Activated CD4-positive, alpha-beta T cell treated with anti-CD3 and anti-CD28 coated beads, Interleukin-2, amount 10 ng/mL, durations not matched to agents 7 days and 5 days (primary cell): ENCODE measurements around the gene AVPI1. TPM values are rescaled to one million over a fixed set of nuclear protein-coding genes. Genes with fewer than 3 reads are reported as not detected.
"Not testable (repeated sequence)": the region's sequence is repeated elsewhere in the genome, so short reads cannot be mapped to it uniquely, and the experiment has no call there.

Experiments
- CTCF ChIA-PET: fragments of 350-600 bp; sonication (Branson Sonifier 250); formaldehyde crosslinking; loops from one replicate; lab custom pipeline; 2021; ENCODE audit warnings: antibody characterized with exemption; lab: Charles Lee
- POLR2A ChIA-PET: fragments of 350-600 bp; sonication (Branson Sonifier 250); formaldehyde crosslinking; loops from one replicate; lab custom pipeline; 2021; ENCODE audit warnings: antibody characterized with exemption; lab: Charles Lee
- DNase-seq: peaks from one replicate; pipeline ENCODE4 v3.0.0-alpha.2; 2020
- H3K27ac Mint-ChIP-seq: one replicate; pipeline ENCODE4 v1.8.0; 2021; ENCODE audit warnings: mild to moderate bottlenecking, moderate library complexity, mixed read lengths
- H3K27me3 Mint-ChIP-seq: one replicate; pipeline ENCODE4 v1.8.0; 2021; ENCODE audit warnings: mixed read lengths
- H3K36me3 Mint-ChIP-seq: one replicate; pipeline ENCODE4 v1.8.0; 2021; ENCODE audit warnings: low read depth, mixed read lengths
- H3K4me1 Mint-ChIP-seq: one replicate; pipeline ENCODE4 v1.8.0; 2021; ENCODE audit warnings: mixed read lengths
- H3K4me3 Mint-ChIP-seq: one replicate; pipeline ENCODE4 v1.8.0; 2021; ENCODE audit warnings: mild to moderate bottlenecking, moderate library complexity, mixed read lengths
- H3K9me3 Mint-ChIP-seq: one replicate; pipeline ENCODE4 v1.8.0; 2021; ENCODE audit warnings: mixed read lengths
- total RNA-seq, 2 experiments: library from RNA; stranded (reverse); gene quantifications; one replicate each; pipeline ENCODE4 v1.2.3, GENCODE V29; 2021

The AVPI1 gene
- total RNA-seq, 2 experiments from 2014 or later = 0.58 to 0.94 TPM

GRCh38 chr10:97708167-97708566, 21.1 kb upstream of the AVPI1 start:
- H3K36me3 Mint-ChIP-seq = no peaks in the 10 kb centered on the region
- H3K27ac Mint-ChIP-seq = no peak overlapping the region
- peaks cover 26% of the 10 kb centered on the region for H3K27me3 Mint-ChIP-seq
- DNase-seq = no peak
- no peak overlapping the region for H3K4me3 Mint-ChIP-seq
- peaks cover 5% of the 10 kb centered on the region for H3K4me1 Mint-ChIP-seq
- ChIA-PET CTCF (interaction anchor here (0.6 to 1.9 kb wide), 5 partner anchors 11 to 22 kb away, joined by 3 to 9 read pairs (median 5); partner anchors contain the start of gene AVPI1), POLR2A (no interaction called here)
- no peaks in the 10 kb centered on the region for H3K9me3 Mint-ChIP-seq

GRCh38 chr10:97707134-97707861, 20.3 kb upstream of the AVPI1 start:
- ChIA-PET CTCF (interaction anchor here (1.4 to 1.9 kb wide), 3 partner anchors 17 to 29 kb away, joined by 3 to 5 read pairs (median 4); partner anchors contain the start of gene ZFYVE27), POLR2A (no interaction called here)
- no peak overlapping the region for H3K27ac Mint-ChIP-seq
- H3K27me3 Mint-ChIP-seq = peaks cover 24% of the 10 kb centered on the region
- H3K4me3 Mint-ChIP-seq = no peak overlapping the region
- DNase-seq = no peak
- no peaks in the 10 kb centered on the region for H3K4me1 Mint-ChIP-seq
- no peaks in the 10 kb centered on the region for H3K36me3 Mint-ChIP-seq
- no peaks in the 10 kb centered on the region for H3K9me3 Mint-ChIP-seq

- no peaks in the 10 kb centered on the region for H3K9me3 Mint-ChIP-seq
- no peaks in the 10 kb centered on the region for H3K4me1 Mint-ChIP-seq
- DNase-seq = no peak
- ChIA-PET POLR2A (no interaction called here), CTCF (interaction anchor here (0.5 to 4.3 kb wide), 3 partner anchors 9 to 300 kb away, joined by 3 to 18 read pairs (median 3); partner anchors contain the start of gene MARVELD1)
- H3K27ac Mint-ChIP-seq = peak overlapping the region; percentile 57
- H3K27me3 Mint-ChIP-seq = peaks cover 20% of the 10 kb centered on the region
- no peaks in the 10 kb centered on the region for H3K36me3 Mint-ChIP-seq
- H3K4me3 Mint-ChIP-seq = no peak overlapping the region
Measured at GRCh38 chr10:97705006-97705670, 18.1 kb upstream of the AVPI1 start.

GRCh38 chr10:97704341-97704740, 17.3 kb upstream of the AVPI1 start:
- peaks cover 17% of the 10 kb centered on the region for H3K27me3 Mint-ChIP-seq
- no peak for DNase-seq
- H3K27ac Mint-ChIP-seq = no peak overlapping the region
- POLR2A ChIA-PET = no interaction called here
- no peaks in the 10 kb centered on the region for H3K36me3 Mint-ChIP-seq
- H3K9me3 Mint-ChIP-seq = no peaks in the 10 kb centered on the region
- CTCF ChIA-PET = interaction anchor here (1.6 to 4.3 kb wide), 3 partner anchors 10 to 165 kb away, joined by 3 to 29 read pairs (median 18); partner anchors contain the start of genes AVPI1 and MARVELD1
- H3K4me1 Mint-ChIP-seq = no peaks in the 10 kb centered on the region
- no peak overlapping the region for H3K4me3 Mint-ChIP-seq

GRCh38 chr10:97703398-97704067, 16.5 kb upstream of the AVPI1 start:
- Mint-ChIP-seq H3K4me3 (no peak overlapping the region), H3K4me1 (no peaks in the 10 kb centered on the region), H3K9me3 (no peaks in the 10 kb centered on the region), H3K27ac (no peak overlapping the region), H3K36me3 (no peaks in the 10 kb centered on the region), H3K27me3 (peaks cover 15% of the 10 kb centered on the region)
- DNase-seq = no peak
- ChIA-PET CTCF (interaction anchor here (1.0 to 4.3 kb wide), 5 partner anchors 11 to 166 kb away, joined by 3 to 29 read pairs (median 6); partner anchors contain the start of genes AVPI1, MARVELD1 and ZFYVE27), POLR2A (no interaction called here)

- Mint-ChIP-seq H3K27ac (no peak overlapping the region), H3K4me3 (no peak overlapping the region), H3K9me3 (no peaks in the 10 kb centered on the region), H3K36me3 (no peaks in the 10 kb centered on the region), H3K27me3 (peaks cover 10% of the 10 kb centered on the region), H3K4me1 (no peaks in the 10 kb centered on the region)
- DNase-seq = peak; percentile 73
- CTCF ChIA-PET = interaction anchor here (0.5 to 4.3 kb wide), 23 partner anchors 9 to 344 kb away, joined by 3 to 29 read pairs (median 4); partner anchors contain the start of genes AVPI1, MARVELD1 and ZFYVE27
- POLR2A ChIA-PET = no interaction called here
Measured at GRCh38 chr10:97701438-97702069, 14.5 kb upstream of the AVPI1 start.

GRCh38 chr10:97698072-97698655, 11.1 kb upstream of the AVPI1 start:
- H3K36me3 Mint-ChIP-seq, H3K27me3 Mint-ChIP-seq, DNase-seq, H3K4me3 Mint-ChIP-seq, POLR2A ChIA-PET, H3K4me1 Mint-ChIP-seq, H3K27ac Mint-ChIP-seq, H3K9me3 Mint-ChIP-seq: not testable (repeated sequence)
- CTCF ChIA-PET = interaction anchor here (1.0 to 1.8 kb wide), 2 partner anchors 11 to 37 kb away, joined by 5 to 6 read pairs; no protein-coding TSS in a partner anchor

- H3K36me3 Mint-ChIP-seq = no peaks in the 10 kb centered on the region
Measured at GRCh38 chr10:97690133-97690532, 3.1 kb upstream of the AVPI1 start.

GRCh38 chr10:97689559-97690020, 2.5 kb upstream of the AVPI1 start:
- CTCF ChIA-PET = interaction anchor here (1.1 kb wide), 1 partner anchor 19 kb away, joined by 3 read pairs; no protein-coding TSS in a partner anchor
- no peak overlapping the region for H3K27ac Mint-ChIP-seq
- H3K4me1 Mint-ChIP-seq = peaks cover 13% of the 10 kb centered on the region

More at GRCh38 chr10:97690133-97690532, 3.1 kb upstream of the AVPI1 start:
- Mint-ChIP-seq H3K27me3 (no peaks in the 10 kb centered on the region), H3K4me1 (peaks cover 13% of the 10 kb centered on the region), H3K4me3 (no peak overlapping the region), H3K9me3 (no peaks in the 10 kb centered on the region), H3K27ac (no peak overlapping the region)
- DNase-seq = no peak
- ChIA-PET CTCF (interaction anchor here (0.6 to 1.1 kb wide), 2 partner anchors 18 to 19 kb away, joined by 3 read pairs; no protein-coding TSS in a partner anchor), POLR2A (no interaction called here)

GRCh38 chr10:97687785-97688781, 1.0 kb upstream of the AVPI1 start:
- no peaks in the 10 kb centered on the region for H3K36me3 Mint-ChIP-seq
- POLR2A ChIA-PET = no interaction called here
- peak overlapping the region; percentile 38 for H3K27ac Mint-ChIP-seq
- peak overlapping the region; percentile 76 for H3K4me3 Mint-ChIP-seq
- H3K4me1 Mint-ChIP-seq = peaks cover 13% of the 10 kb centered on the region
- no peaks in the 10 kb centered on the region for H3K9me3 Mint-ChIP-seq
- DNase-seq = no peak
- no peaks in the 10 kb centered on the region for H3K27me3 Mint-ChIP-seq
- CTCF ChIA-PET = interaction anchor here (1.2 to 5.3 kb wide), 6 partner anchors 9 to 181 kb away, joined by 3 to 34 read pairs (median 6); partner anchors contain the start of gene ZFYVE27

More at GRCh38 chr10:97689559-97690020, 2.5 kb upstream of the AVPI1 start:
- no peak for DNase-seq
- Mint-ChIP-seq H3K9me3 (no peaks in the 10 kb centered on the region), H3K36me3 (no peaks in the 10 kb centered on the region), H3K4me3 (no peak overlapping the region), H3K27me3 (no peaks in the 10 kb centered on the region)
- POLR2A ChIA-PET = no interaction called here
